ENCODE measurements around the gene IPP.
"Not testable (repeated sequence)": the region's sequence is repeated elsewhere in the genome, so short reads cannot be mapped to it uniquely, and the experiment has no call there.

The IPP gene

GRCh38 chr1:45730075-45730779 is 20.2 kb downstream of the IPP start:
- Histone ChIP-seq H3K9me3 (no peaks in the 10 kb centered on the region), H3K4me1 (no peaks in the 10 kb centered on the region), H3K27me3 (no peaks in the 10 kb centered on the region), H3K36me3 (no peaks in the 10 kb centered on the region), H3K4me3 (ENCODE audit: low read depth, low read length) (no peak overlapping the region)
- no peak for DNase-seq
- no peak for TF ChIP-seq CTCF (IDR thresholded peaks at IDR 0.05; ENCODE audit: low read depth, low read length)

- not testable (repeated sequence) for H3K27me3 ChIP-seq; DNase-seq; H3K4me1 ChIP-seq; H3K9me3 ChIP-seq; H3K4me3 ChIP-seq (ENCODE audit: low read depth, low read length); H3K36me3 ChIP-seq
These were observed 24.4 kb downstream of the IPP start for GRCh38 chr1:45726007-45726406.

- TF ChIP-seq CTCF (IDR thresholded peaks at IDR 0.05; ENCODE audit: low read depth, low read length) = no peak
- no peaks in the 10 kb centered on the region for H3K9me3 ChIP-seq
- no peaks in the 10 kb centered on the region for H3K27me3 ChIP-seq
- no peak for DNase-seq
- H3K36me3 ChIP-seq = no peaks in the 10 kb centered on the region
- H3K4me1 ChIP-seq = no peaks in the 10 kb centered on the region
- no peak overlapping the region for H3K4me3 ChIP-seq (ENCODE audit: low read depth, low read length)
These were observed 27.1 kb downstream of the IPP start for GRCh38 chr1:45723248-45723930.

- no peak for TF ChIP-seq CTCF (IDR thresholded peaks at IDR 0.05; ENCODE audit: low read depth, low read length)
- Histone ChIP-seq H3K4me3 (ENCODE audit: low read depth, low read length) (no peak overlapping the region), H3K4me1 (no peaks in the 10 kb centered on the region), H3K27me3 (no peaks in the 10 kb centered on the region), H3K36me3 (no peaks in the 10 kb centered on the region), H3K9me3 (no peaks in the 10 kb centered on the region)
- DNase-seq = no peak
These were observed 27.6 kb downstream of the IPP start for GRCh38 chr1:45722809-45723208.

GRCh38 chr1:45721207-45721606 is 29.2 kb downstream of the IPP start:
- no peak for TF ChIP-seq CTCF (IDR thresholded peaks at IDR 0.05; ENCODE audit: low read depth, low read length)
- Histone ChIP-seq H3K27me3 (no peaks in the 10 kb centered on the region), H3K36me3 (no peaks in the 10 kb centered on the region), H3K9me3 (no peaks in the 10 kb centered on the region), H3K4me3 (ENCODE audit: low read depth, low read length) (no peak overlapping the region), H3K4me1 (no peaks in the 10 kb centered on the region)
- DNase-seq = no peak

- TF ChIP-seq CTCF (IDR thresholded peaks at IDR 0.05; ENCODE audit: low read depth, low read length) = no peak
- H3K4me3 ChIP-seq (ENCODE audit: low read depth, low read length) = no peak overlapping the region
- DNase-seq = no peak
- H3K27me3 ChIP-seq = no peaks in the 10 kb centered on the region
- no peaks in the 10 kb centered on the region for H3K36me3 ChIP-seq
- H3K9me3 ChIP-seq = no peaks in the 10 kb centered on the region
- H3K4me1 ChIP-seq = no peaks in the 10 kb centered on the region
These were observed 32.2 kb downstream of the IPP start for GRCh38 chr1:45718289-45718688.

- H3K4me3 ChIP-seq (ENCODE audit: low read depth, low read length); H3K27me3 ChIP-seq; H3K36me3 ChIP-seq; H3K4me1 ChIP-seq; H3K9me3 ChIP-seq; DNase-seq: not testable (repeated sequence)
These were observed 33.1 kb downstream of the IPP start for GRCh38 chr1:45717386-45717785.

Measured in BE2C (cell line).